Measurements from ENCODE around the gene PHKA2.
"Not testable (repeated sequence)": the region's sequence is repeated elsewhere in the genome, so short reads cannot be mapped to it uniquely, and the experiment has no call there.

The PHKA2 gene

DNA sequence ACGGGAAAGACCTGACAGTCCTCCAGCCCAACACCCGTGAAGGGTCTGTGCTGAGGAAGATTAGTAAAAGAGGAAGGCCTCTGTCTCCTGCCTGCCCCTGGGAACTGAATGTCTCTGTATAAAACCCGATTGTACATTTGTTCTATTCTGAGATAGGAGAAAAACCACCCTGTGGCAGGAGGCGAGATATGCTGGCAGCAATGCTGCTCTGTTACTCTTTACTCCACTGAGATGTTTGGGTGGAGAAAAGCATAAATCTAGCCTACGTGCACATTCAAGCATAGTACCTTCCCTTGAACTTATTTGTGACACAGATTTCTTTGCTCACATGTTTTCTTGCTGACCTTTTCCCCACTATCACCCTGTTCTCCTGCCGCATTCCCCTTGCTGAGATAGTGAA, 3.7 kb downstream of the PHKA2 start:
- in situ Hi-C loops (cut with HindIII; ENCODE audit: low sequenced_read_pairs): not testable (repeated sequence)

DNA sequence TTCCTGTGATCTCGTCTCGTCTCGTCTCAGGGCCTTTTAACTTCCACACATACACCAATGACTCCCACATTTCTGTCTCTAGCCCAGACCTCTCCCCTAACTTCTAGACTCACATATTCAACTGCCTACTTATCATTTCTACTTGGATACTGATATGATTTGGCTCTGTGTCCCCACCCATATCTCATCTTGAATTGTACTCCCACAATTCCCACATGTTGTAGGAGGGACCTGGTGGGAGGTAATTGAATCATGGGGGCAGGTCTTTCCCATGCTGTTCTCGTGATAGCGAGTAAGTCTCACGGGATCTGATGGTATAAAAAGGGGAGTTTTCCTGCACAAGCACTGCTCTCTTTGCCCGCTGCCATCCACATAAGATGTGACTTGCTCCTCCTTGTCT, 8.9 kb downstream of the PHKA2 start:
- in situ Hi-C loops (cut with HindIII; ENCODE audit: low sequenced_read_pairs): no loop called here

DNA sequence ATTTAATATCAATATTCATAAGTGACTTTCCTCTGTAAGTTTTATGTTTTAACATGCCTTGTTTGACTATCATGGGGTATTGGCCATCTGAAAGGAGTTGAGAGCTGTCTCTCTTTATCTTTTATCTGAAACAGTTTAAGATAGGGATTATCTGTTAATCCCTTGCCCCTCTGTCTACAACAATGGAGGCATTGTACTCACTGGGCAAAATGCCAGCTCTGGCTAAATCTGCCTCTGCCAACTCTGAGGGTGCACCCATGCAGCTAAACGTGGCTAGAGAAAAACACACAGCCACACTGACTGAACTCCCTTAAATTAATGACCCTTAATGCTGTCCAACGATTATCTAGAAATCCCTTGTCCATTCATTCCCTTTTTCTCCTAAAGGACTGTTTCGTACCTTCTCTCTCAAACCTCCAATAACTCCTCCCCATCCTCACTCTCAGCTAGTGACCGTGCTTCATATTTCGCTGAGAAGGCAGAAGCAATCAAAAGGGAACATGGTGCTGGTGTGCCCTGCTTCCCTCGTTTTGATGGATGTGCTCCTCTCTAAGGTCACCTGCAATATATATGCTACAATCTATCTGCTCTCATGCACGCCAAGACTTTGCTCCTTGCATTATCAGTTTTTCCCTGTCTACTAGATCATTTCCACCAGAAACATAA, 10.3 kb downstream of the PHKA2 start:
- in situ Hi-C loops (cut with HindIII; ENCODE audit: low sequenced_read_pairs): no loop called here

DNA sequence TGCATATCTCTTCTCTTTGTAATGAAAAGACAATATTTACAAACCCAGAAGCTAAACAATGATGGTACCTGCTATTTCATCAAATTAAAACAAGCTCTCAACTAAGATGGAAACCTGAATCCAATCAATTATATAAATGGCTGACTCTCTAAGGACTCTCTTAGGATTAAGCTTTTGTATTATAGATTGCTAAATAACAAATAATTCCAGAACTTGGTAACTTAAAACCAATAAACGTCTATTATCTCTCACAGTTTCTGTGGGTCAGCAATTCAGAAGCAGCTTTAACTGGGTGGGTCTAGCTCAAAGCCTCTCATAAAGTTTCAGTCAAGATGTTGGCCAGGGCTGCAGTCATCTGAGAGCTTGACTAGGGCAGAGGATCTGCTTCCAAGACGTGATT, 12.4 kb downstream of the PHKA2 start:
- in situ Hi-C loops (cut with HindIII; ENCODE audit: low sequenced_read_pairs): no loop called here

DNA sequence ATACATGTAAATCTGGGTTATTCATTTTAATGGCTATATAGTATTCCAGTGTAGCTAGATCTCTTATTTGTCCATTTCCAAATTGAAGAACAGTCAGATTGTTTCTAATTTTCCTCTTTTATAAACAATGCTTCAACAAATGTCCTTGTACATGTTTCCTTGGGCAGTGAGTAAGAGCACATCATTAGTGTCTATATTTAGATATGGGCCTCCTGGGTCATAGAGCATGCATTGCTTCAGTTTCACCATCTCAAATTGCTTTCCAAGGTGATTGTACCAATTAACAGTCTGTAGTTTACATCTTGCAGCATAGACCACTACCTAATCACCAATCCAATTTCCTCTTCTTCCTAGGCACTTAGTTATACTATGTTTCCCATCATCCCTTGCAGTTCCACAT, 13.4 kb downstream of the PHKA2 start:
- in situ Hi-C loops (cut with HindIII; ENCODE audit: low sequenced_read_pairs): no loop called here

DNA sequence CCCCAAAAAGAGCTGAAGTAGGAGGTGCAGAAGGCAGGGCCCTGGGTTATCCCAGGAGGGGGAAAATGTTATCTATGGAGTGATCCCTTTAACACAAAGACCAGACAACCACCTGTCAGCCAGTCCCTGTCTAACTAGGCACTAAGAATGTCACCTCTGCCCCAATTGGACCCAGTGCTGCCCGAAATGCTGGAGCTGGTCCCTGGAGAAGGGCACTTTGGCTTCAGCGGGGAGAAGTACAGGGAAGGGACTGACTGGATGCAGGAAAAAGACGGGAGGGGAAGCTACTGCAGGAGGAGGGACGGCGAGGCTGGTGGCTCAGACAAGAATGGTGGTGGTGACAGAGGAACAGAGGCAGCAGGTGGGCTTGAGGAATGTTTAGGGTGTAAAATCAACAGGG, 17.3 kb downstream of the PHKA2 start:
- in situ Hi-C loops (cut with HindIII; ENCODE audit: low sequenced_read_pairs): no loop called here

DNA sequence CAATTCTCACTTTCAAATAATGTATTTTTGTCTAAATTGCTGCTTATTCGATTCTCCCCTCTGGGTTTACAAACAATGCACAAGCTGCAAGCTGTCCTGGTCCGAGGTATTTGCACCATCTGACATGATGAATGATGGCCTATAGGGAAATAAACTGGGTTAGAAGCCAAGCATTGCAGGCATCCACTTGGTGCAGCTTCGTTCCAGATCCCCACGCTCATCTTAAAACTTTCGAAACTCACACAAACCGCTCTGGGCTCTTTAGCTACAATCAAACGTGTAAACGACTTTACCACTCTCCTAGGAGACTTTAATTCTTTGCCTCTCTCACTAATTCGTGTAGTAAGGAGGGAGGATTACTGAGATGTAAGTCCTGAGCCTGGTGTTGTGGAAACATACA, 19.0 kb downstream of the PHKA2 start:
- in situ Hi-C loops (cut with HindIII; ENCODE audit: low sequenced_read_pairs): no loop called here

DNA sequence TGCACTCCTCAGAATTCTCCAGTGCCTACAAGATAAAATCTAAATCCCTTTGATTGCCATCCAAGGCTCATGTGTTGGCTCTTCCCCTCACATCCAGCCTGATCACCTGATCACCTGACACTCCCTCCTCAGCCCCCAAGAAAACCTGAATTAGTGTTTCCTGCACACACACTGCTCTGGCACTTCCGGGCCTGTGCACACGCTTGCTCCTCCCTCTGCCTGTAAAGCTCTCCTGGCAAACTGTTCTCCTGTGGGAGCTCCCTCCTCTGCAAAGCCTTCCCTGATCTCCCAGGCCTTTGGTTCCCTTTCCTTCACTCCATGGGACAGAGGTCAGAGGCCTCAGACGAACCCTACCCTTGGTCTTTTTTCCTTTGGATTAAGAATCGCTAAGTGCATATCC, 19.9 kb downstream of the PHKA2 start:
- in situ Hi-C loops (cut with HindIII; ENCODE audit: low sequenced_read_pairs): no loop called here

DNA sequence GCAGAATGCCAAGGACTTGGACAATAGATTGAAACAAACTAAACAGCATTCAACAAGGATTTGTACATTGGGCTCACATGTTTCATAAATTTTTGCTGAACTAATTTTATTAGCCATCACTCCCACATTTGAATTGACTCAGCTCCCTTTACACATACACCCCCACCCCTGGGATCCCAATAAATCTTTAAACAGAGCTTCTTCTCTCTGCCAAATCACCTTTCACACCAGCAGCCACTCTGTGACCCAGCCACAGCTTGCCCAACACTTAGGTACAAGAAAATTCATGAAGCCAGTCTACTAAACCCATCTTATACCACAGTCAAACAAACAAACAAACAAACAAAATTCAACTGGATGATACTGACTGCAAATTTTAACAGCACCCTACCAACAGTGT, 21.6 kb downstream of the PHKA2 start:
- in situ Hi-C loops (cut with HindIII; ENCODE audit: low sequenced_read_pairs): no loop called here

DNA sequence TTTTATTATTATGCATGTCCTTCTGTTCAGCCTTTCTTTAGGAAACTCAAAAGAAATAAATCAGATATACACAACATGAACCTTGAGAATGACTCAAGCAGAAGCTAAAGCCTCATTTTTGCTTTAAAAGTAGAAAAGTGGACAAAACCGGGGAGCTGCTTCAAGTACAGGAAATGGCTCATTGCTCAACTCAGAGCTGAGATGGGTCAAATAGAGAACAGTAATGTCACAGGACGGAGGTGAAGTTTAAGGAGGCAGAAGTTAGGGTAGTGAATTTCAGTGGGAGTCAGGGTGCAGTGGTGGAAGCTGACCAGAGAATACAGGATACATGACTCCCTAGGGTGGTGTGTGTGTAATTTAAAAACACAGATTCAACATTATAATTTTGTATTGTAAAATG, 22.2 kb downstream of the PHKA2 start:
- in situ Hi-C loops (cut with HindIII; ENCODE audit: low sequenced_read_pairs): no loop called here

DNA sequence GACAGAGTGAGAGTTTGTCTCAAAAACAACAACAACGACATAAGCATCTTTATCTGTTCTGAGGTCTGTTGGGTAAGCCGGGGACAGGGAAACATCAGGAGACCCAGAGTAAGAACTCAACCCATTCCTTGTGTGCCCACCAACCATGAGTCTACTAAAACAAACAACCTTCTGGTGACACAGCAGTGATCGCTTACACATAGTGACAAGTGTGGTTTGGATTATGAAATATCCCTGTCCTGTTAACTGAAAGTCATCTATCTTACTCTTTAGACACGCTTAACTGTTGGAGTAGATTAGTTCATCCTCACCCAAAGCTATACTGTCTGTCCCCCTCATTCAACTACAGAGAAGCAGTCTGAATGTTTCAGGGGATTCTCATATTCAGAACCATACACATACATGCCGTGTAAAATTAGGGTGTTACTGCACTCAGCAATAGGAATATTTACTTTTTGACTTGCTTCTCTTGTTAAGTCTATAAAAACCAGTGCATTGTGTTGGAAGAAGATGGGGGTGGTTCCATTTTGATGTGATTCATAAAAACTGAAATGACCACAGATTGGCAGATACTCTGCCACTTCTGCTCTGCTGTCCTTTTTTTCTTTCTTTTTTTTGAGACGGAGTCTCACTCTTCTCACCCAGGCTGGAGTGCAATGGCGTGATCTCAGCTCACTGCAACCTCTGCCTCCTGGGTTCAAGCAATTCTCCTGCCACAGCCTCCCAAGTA, 27.4 kb downstream of the PHKA2 start:
- in situ Hi-C loops (cut with HindIII; ENCODE audit: low sequenced_read_pairs): no loop called here

DNA sequence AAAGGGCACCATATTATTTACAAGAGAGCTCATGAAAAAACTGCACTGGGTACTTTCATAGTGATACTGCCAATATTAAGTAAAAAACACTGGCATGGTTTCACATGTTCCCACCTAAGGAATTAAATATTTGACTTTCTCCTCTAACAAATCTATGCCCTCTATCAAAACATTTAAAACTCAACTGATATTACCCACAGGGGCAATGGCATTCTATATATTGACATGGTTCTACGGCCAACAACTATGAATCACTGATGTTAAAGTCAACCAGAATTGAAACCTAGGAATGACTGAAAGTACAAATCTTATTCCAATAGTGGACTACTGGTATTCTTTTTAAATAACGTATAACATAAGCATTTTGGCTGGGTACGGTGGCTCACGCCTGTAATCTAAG, 28.2 kb downstream of the PHKA2 start:
- in situ Hi-C loops (cut with HindIII; ENCODE audit: low sequenced_read_pairs): no loop called here

DNA sequence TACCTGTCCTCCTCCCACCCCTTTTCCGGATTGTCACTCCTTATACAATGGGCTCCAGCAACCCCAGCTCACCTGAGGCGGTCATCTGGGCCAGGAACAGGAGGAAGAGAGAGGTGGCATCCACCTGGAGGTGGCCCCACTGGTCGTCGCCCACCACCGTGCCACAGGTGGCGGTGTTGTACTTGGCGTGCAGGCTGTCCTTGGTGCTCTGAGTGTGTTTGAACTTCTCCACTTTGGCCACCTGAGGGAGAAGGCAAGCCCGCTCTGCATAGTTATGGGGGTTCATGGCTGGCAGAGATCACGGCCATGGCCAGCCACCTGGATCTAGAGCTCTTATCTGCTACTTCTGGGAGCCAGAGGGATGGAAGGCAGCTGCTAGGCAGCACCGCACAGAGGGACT, 32.9 kb downstream of the PHKA2 start:
- in situ Hi-C loops (cut with HindIII; ENCODE audit: low sequenced_read_pairs): no loop called here

DNA sequence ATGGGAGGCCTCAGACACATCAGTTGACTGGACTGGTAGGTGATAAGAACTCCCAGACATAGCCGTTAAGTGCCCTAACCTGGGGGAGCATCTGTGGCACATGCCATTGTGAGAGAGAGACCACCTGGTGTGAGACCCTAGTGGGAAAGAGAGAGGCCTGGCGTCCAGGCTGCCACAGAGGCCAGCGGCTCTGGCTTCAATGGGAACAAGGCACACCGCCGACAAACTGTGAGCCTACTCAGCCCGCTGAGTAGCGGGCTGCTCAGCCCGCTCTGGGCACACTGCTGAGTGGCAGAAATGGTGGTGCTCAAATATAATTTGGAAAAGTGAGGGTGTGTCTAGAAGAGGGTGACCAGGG, 34.0 kb downstream of the PHKA2 start:
- in situ Hi-C loops (cut with HindIII; ENCODE audit: low sequenced_read_pairs): no loop called here

DNA sequence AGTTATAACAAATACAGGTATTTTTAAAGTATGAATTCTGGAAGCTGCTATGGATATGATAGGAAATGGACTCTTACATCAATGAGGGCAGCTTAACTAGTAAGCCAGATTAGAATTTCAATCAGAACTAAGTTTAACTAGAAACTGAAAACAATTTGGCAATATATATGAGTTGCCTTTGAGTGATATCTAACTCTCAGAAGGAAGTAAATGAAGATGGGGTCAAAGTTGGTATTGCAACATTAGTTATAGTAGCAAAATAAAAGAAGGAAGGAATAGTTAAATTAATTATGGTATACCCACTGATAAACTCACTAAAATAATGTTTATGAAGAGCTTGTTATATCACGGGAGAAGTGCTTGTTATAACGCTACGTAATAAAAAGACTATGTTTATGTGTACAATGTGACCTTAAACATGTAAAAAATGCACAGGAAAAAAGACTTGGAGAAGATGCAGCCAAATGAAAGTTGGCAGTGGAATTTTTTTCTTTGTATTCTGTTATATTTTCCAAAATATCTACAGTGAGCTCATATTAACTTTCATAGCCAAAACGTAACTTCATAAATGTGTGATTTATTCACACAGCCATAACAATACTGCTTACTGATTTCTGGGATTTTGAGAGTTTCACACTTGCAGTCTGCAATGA, 34.5 kb downstream of the PHKA2 start:
- in situ Hi-C loops (cut with HindIII; ENCODE audit: low sequenced_read_pairs): no loop called here

DNA sequence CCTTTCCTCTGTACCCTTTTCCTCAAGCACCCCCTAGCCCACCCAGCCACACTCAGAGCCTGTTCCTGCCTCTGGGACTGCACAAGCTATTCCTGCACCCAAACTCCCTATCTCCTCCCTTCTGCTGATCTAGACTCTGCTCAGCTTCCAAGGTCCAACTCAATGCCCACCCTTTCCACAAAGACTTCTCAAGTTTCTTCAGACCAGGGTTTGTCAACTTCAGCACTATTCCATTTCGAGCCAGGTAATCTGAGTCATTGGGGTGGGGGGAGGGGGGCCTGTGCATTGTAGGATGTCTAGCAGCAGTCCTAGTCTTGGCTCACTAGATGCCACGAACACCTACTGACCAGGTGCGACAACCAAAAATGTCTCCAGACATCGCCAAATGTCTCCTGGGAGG, 37.3 kb downstream of the PHKA2 start:
- in situ Hi-C loops (cut with HindIII; ENCODE audit: low sequenced_read_pairs): no loop called here

DNA sequence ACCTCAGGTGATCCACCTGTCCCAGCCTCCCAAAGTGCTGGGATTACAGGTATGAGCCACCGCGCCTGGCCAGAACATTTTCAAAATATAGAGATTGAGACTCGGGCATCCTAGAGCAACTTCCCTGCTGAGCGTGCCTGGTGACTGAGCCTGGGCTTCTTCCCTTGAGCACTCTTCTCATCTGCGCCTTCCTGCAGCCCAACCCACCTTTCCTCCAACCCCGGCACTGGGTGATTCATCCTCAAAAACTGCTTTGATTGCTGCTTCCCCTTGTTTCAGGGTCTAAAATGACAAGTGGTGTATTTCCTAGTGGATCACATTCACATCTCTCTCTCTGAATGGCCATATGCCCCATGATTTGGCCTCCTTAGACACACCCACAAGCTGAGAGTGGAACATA, 37.8 kb downstream of the PHKA2 start:
- in situ Hi-C loops (cut with HindIII; ENCODE audit: low sequenced_read_pairs): no loop called here

DNA sequence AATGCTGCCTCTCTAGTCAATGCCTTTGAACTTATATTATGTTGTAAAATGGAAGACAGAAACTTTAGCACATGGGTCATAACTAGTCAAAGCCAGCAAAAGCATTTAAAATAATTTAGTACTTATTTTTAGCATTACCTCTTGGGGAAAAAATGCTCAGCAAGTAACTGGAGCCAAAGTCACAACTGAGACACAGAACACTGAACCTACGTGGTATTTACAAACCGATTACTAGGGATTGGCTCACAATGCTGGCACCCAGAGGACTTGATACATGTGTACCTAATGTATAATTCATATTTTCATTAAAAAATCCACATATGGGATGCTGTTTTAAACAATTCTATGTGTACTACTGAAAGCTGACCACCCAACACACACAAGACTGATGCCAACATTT, 38.4 kb downstream of the PHKA2 start:
- in situ Hi-C loops (cut with HindIII; ENCODE audit: low sequenced_read_pairs): no loop called here

DNA sequence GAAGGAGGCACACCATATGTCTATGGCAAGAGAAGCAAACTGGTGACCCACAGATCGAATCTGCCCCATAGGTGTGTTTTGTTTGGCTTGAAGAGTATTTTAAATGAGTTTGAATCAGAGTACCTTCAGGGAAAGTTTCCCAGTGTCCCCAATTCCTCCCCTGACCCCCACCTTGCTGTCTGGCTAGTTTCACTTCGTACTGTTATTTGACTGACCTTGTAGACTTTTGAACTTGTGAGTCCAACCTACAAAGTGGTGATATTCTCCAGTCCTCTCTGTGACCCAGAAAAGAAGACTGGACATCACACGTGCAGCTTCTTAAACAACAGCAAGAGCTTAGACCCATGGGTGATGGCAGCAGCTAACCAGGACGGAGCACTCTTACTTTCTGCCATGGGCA, 39.4 kb downstream of the PHKA2 start:
- in situ Hi-C loops (cut with HindIII; ENCODE audit: low sequenced_read_pairs): no loop called here

DNA sequence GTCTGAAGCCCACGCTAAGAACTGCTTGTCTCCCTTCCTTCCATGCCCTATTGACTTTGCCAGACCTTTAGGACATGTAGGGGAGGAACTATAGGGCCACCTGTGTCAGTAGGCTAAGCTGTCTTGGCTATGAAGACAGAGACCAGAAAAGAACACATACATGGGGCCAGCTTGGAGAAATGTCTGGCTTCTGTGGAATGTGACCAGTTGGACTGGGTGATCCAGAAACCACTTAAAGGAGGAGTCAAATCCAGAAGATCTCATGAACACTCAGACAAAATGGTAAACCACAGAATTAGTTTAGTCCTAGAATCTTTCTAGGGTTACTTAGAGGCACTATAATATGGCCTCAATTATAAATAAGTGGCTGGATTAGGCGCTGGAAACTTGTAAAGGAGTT, 42.0 kb downstream of the PHKA2 start:
- in situ Hi-C loops (cut with HindIII; ENCODE audit: low sequenced_read_pairs): no loop called here

DNA sequence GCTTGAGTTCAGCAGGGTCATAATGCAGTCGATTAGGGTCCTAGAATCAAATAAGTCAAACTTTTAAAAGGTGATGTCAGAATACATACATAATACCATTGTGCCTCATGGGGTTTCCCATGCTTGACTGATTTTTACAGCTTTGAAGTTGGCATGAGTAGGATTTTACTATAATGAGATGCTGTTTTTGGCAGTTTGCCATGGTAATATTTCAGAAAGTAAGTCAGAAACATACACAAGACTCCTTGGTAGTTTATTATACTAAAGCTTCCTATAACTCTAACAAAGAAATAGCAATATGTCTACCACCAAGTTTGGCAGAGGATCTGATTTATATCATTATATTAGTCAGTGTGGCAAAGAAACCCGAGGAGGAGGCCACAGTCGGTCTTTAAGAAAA, 45.2 kb downstream of the PHKA2 start:
- in situ Hi-C loops (cut with HindIII; ENCODE audit: low sequenced_read_pairs): no loop called here

DNA sequence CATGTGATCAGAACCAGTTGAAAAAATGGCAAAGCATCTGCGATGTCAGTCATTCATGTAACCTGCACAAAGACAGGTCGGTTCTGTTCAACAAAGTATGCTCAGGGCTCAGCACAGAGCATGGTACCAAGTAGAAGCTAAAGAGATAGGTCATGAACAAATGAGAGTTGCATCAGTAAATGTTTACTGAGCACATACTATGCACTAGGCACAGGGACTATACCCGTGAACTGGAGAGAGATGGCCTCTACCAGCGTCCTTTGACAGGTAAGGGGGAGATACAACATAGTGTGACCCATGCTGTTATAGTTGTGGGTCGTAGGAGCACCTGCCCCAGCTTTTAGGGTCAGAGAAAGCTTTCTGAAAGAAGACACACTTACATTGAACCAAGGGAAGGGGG, 46.7 kb downstream of the PHKA2 start:
- in situ Hi-C loops (cut with HindIII; ENCODE audit: low sequenced_read_pairs): no loop called here

DNA sequence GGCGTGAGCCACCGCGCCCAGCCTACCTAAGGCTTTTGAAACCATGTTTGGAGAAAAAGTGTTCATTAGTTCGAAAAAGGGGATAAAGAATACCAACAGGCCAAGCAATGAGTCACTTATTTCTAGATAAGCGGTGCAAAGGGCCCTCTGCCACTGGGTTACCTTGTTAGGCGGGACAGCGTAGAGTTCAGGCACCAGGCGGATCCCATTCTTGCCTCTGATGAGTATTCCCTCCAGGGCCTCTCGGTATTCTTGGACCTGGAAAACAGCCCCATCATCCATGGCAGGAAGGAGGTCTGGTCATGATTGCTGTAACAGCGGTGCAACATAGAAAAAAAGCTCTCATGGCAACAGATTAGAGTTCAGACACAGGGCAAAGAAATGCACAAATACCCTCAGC, 48.0 kb downstream of the PHKA2 start:
- in situ Hi-C loops (cut with HindIII; ENCODE audit: low sequenced_read_pairs): no loop called here
